ENCODE results near the gene MAP3K5. TPM values are rescaled to one million over a fixed set of nuclear protein-coding genes. Genes with fewer than 3 reads are reported as not detected.

MAP3K5 gene
- polyA plus RNA-seq, 1 experiment = 2.5 TPM

DNA sequence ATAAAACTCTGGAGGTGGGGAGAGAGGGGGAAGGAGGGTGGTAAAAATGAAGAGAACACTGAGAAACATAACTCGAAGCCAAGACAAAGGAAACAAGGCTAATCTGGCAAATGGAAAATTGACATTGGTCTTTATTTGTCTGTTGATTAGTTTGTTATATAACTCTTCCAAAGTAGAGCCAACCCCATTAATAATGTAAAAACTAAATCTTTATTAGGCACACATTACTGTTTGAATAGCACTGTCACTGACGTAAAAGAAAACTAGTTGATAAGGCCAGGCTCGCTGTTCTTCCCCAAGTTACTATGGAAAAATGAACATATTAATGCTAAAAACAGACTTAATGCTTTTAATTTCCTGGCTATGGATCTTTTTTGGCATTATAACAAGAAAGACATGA lies 110.0 kb downstream of the MAP3K5 start:
- no peak for DNase-seq (ENCODE audit: low read depth)
- ChIA-PET POLR2A (no interaction called here), CTCF (no interaction called here)
- Histone ChIP-seq H3K36me3 (ENCODE audit: control insufficient read depth, insufficient read depth, low read length) (no peaks in the 10 kb centered on the region), H3K27me3 (ENCODE audit: control insufficient read depth, insufficient read depth, low read length) (no peaks in the 10 kb centered on the region), H3K4me3 (ENCODE audit: low read depth, low read length) (no peak overlapping the region)
- TF ChIP-seq, protein P1, sequence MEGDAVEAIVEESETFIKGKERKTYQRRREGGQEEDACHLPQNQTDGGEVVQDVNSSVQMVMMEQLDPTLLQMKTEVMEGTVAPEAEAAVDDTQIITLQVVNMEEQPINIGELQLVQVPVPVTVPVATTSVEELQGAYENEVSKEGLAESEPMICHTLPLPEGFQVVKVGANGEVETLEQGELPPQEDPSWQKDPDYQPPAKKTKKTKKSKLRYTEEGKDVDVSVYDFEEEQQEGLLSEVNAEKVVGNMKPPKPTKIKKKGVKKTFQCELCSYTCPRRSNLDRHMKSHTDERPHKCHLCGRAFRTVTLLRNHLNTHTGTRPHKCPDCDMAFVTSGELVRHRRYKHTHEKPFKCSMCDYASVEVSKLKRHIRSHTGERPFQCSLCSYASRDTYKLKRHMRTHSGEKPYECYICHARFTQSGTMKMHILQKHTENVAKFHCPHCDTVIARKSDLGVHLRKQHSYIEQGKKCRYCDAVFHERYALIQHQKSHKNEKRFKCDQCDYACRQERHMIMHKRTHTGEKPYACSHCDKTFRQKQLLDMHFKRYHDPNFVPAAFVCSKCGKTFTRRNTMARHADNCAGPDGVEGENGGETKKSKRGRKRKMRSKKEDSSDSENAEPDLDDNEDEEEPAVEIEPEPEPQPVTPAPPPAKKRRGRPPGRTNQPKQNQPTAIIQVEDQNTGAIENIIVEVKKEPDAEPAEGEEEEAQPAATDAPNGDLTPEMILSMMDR (IDR thresholded peaks at IDR 0.05; ENCODE audit: insufficient read depth, low read depth, low read length) = no peak

DNA sequence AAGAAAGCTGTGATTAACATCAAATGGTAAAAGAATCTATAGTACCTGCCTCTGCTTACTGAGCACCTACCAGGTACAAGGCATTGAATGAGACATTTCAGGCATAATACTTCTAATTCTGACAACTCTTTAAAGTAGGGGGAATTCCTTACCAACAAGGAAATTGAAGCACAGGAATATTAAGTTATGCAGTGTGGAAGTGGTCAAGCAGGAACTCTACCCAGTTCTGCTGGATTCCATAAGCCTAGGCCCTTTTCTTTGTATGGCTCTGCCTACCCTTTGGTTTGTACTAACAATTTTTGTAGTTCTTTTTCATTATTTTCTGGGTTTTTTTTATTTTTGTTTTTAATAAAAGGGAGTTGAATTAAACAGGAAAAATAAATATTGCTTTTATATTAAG lies 114.5 kb downstream of the MAP3K5 start:
- CTCF ChIA-PET = interaction anchor here (1.0 kb wide), 1 partner anchor 13 kb away, joined by 3 read pairs; no protein-coding TSS in a partner anchor
- POLR2A ChIA-PET = no interaction called here
- TF ChIP-seq, protein P1 (IDR thresholded peaks at IDR 0.05; ENCODE audit: insufficient read depth, low read depth, low read length) = no peak
- H3K4me3 ChIP-seq (ENCODE audit: low read depth, low read length) = no peak overlapping the region
- H3K36me3 ChIP-seq (ENCODE audit: control insufficient read depth, insufficient read depth, low read length) = no peaks in the 10 kb centered on the region
- no peaks in the 10 kb centered on the region for H3K27me3 ChIP-seq (ENCODE audit: control insufficient read depth, insufficient read depth, low read length)
- no peak for DNase-seq (ENCODE audit: low read depth)

DNA sequence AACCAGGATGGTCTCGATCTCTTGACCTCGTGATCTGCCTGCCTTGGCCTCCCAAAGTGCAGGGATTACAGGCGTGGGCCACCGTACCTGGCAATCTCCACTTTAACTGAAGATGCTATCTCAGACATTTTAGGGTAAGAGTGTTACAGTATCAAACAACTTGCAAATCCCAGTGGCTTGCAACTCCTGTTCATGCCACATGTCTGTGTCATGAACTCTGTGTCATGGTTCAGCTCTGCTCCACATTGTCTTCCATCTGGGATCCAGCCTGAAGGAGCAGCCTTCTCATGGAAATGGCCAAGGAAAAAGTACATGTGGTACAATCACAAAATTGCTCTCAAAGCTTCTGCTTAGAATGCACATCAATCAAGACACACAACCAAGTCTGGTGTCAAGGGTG lies 114.9 kb downstream of the MAP3K5 start:
- ChIA-PET POLR2A (no interaction called here), CTCF (interaction anchor here (1.0 kb wide), 1 partner anchor 14 kb away, joined by 3 read pairs; no protein-coding TSS in a partner anchor)
- DNase-seq (ENCODE audit: low read depth) = no peak
- Histone ChIP-seq H3K27me3 (ENCODE audit: control insufficient read depth, insufficient read depth, low read length) (no peaks in the 10 kb centered on the region), H3K4me3 (ENCODE audit: low read depth, low read length) (no peak overlapping the region), H3K36me3 (ENCODE audit: control insufficient read depth, insufficient read depth, low read length) (no peaks in the 10 kb centered on the region)
- TF ChIP-seq, protein P1 (IDR thresholded peaks at IDR 0.05; ENCODE audit: insufficient read depth, low read depth, low read length) = no peak

DNA sequence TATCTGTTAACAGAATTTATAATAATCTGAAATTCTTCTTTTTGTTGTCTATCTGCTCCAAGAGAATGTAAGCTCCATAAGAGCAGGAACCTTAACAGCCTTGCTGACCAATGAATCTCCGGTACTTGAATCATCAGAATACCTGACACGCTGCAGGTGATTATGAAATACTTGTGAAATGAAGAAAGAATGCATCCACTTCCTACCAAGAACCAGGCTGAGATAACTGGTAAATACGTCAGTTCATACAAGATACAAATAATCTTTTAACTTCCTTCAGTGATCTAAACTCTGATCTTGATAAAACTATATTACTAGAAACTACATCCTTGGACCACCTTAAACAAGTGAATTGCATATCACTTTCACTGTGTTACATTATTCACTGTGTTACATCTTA lies 116.2 kb downstream of the MAP3K5 start:
- no peaks in the 10 kb centered on the region for H3K36me3 ChIP-seq (ENCODE audit: control insufficient read depth, insufficient read depth, low read length)
- no peaks in the 10 kb centered on the region for H3K27me3 ChIP-seq (ENCODE audit: control insufficient read depth, insufficient read depth, low read length)
- ChIA-PET POLR2A (no interaction called here), CTCF (interaction anchor here (0.6 to 1.2 kb wide), 2 partner anchors 33 to 124 kb away, joined by 3 to 5 read pairs; no protein-coding TSS in a partner anchor)
- no peak for DNase-seq (ENCODE audit: low read depth)
- H3K4me3 ChIP-seq (ENCODE audit: low read depth, low read length) = no peak overlapping the region
- TF ChIP-seq, protein P1 (IDR thresholded peaks at IDR 0.05; ENCODE audit: insufficient read depth, low read depth, low read length) = no peak

DNA sequence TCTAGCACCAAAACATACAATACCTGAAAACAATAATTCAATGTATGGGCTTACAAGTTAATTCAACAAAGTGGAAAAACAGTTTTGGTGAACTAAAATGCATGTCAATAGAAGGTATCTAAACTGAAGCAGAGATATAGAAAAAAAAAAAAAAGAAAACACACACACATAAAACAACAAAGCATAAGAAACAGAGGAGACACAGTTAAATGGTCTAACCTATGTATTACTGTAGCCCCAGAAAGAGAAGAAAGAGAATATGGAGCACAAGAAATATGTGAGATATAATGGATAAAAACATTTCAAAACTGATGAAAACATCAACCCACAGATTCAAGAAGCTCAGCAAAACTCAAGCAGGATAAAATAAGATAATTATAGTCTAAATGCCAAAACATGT lies 118.7 kb downstream of the MAP3K5 start:
- no peaks in the 10 kb centered on the region for H3K36me3 ChIP-seq (ENCODE audit: control insufficient read depth, insufficient read depth, low read length)
- ChIA-PET CTCF (interaction anchor here (0.9 kb wide), 1 partner anchor 36 kb away, joined by 3 read pairs; no protein-coding TSS in a partner anchor), POLR2A (no interaction called here)
- TF ChIP-seq, protein P1 (IDR thresholded peaks at IDR 0.05; ENCODE audit: insufficient read depth, low read depth, low read length) = no peak
- no peak overlapping the region for H3K4me3 ChIP-seq (ENCODE audit: low read depth, low read length)
- DNase-seq (ENCODE audit: low read depth) = no peak
- no peaks in the 10 kb centered on the region for H3K27me3 ChIP-seq (ENCODE audit: control insufficient read depth, insufficient read depth, low read length)
